Vagina (tissue), 2 donors: Measurements from ENCODE around the gene LRRC17. TPM values are rescaled to one million over a fixed set of nuclear protein-coding genes. Genes with fewer than 3 reads are reported as not detected.

Experiments used
- DNase-seq, 2 donors: peaks; one replicate each; pipeline ENCODE4 v3.0.0-alpha.2; 2017; ENCODE audit errors: extremely low spot score in 2 of 2
- H3K27ac ChIP-seq: fragments of 200-600 bp; sonication (generic); one replicate; pipeline ENCODE4 v1.5.1; 2019
- H3K27me3 ChIP-seq: fragments of 200-600 bp; sonication (generic); one replicate; pipeline ENCODE4 v1.5.1; 2019
- H3K36me3 ChIP-seq, 2 donors: fragments of 200-600 bp; sonication (generic); one replicate each; pipeline ENCODE4 v1.5.1; 2017 to 2019
- H3K4me1 ChIP-seq: fragments of 200-600 bp; sonication (generic); one replicate; pipeline ENCODE4 v1.5.1; 2019
- H3K4me3 ChIP-seq, 2 donors: fragments of 200-600 bp; sonication (generic); 1 replicate in 1 of 2; 2 replicates in 1 of 2; pipeline ENCODE4 v1.5.1; 2016 to 2019
- H3K9me3 ChIP-seq: fragments of 200-600 bp; sonication (generic); one replicate; pipeline ENCODE4 v1.5.1; 2019
- CTCF ChIP-seq, 3 experiments: fragments of 450-650 bp in 2 of 3; fragments of 200-600 bp in 1 of 3; sonication (generic) in 1 of 3; IDR thresholded peaks; one replicate each; pipeline ENCODE4 v1.5.1; 2017 to 2019; ENCODE audit warnings: antibody characterized with exemption in 3 of 3, mild to moderate bottlenecking in 2 of 3, moderate library complexity in 2 of 3
- POLR2A ChIP-seq, 2 donors: fragments of 450-650 bp; IDR thresholded peaks; one replicate each; pipeline ENCODE4 v1.6.1; 2017; ENCODE audit warnings: antibody characterized with exemption in 2 of 2, mild to moderate bottlenecking in 2 of 2, moderate library complexity in 2 of 2
- POLR2AphosphoS5 ChIP-seq, 2 donors: sonication (generic); formaldehyde crosslinking; IDR thresholded peaks; one replicate each; pipeline ENCODE4 v1.9.0; 2017; ENCODE audit warnings: antibody characterized with exemption in 2 of 2, mild to moderate bottlenecking in 2 of 2, low read depth in 1 of 2; ENCODE audit not compliant: insufficient read depth in 1 of 2
- intact Hi-C: fragments of 100-400 bp; cut with DNase I; formaldehyde crosslinking; loops from one replicate; pipeline ENCODE4 v1.15.1; 2023
- total RNA-seq: library from RNA; depleted of rRNA; stranded (reverse); fragments of >200 nt; gene quantifications from one replicate; pipeline ENCODE4 v1.2.3, GENCODE V29; 2016

The LRRC17 gene
- total RNA-seq, 1 donor from 2014 or later, result 2.9 TPM

- Histone ChIP-seq H3K4me3 (no peak overlapping the region), H3K36me3 (no peaks in the 10 kb centered on the region), H3K4me1 (no peaks in the 10 kb centered on the region), H3K27ac (no peak overlapping the region), H3K9me3 (no peaks in the 10 kb centered on the region), H3K27me3 (no peaks in the 10 kb centered on the region)
- TF ChIP-seq POLR2AphosphoS5 (IDR thresholded peaks at IDR 0.05; ENCODE audit: insufficient read depth in 1 of 2, low read depth in 1 of 2), result no peak
- no peak for TF ChIP-seq POLR2A (IDR thresholded peaks at IDR 0.05)
- no peak for TF ChIP-seq CTCF (IDR thresholded peaks at IDR 0.05)
- intact Hi-C loops, result no loop called here
- no peak for DNase-seq
These were observed 13.4 kb downstream of the LRRC17 start for GRCh38 chr7:102925976-102926782.

GRCh38 chr7:102926783-102927140 is 14.0 kb downstream of the LRRC17 start:
- Histone ChIP-seq H3K36me3 (no peaks in the 10 kb centered on the region), H3K4me1 (no peaks in the 10 kb centered on the region), H3K27ac (no peak overlapping the region), H3K4me3 (no peak overlapping the region), H3K27me3 (no peaks in the 10 kb centered on the region), H3K9me3 (no peaks in the 10 kb centered on the region)
- TF ChIP-seq POLR2A (IDR thresholded peaks at IDR 0.05), result no peak
- no peak for TF ChIP-seq POLR2AphosphoS5 (IDR thresholded peaks at IDR 0.05; ENCODE audit: insufficient read depth in 1 of 2, low read depth in 1 of 2)
- no peak for TF ChIP-seq CTCF (IDR thresholded peaks at IDR 0.05)
- intact Hi-C loops, result no loop called here
- no peak for DNase-seq

GRCh38 chr7:102927312-102927933 is 14.6 kb downstream of the LRRC17 start:
- intact Hi-C loops, result no loop called here
- Histone ChIP-seq H3K27ac (no peak overlapping the region), H3K27me3 (no peaks in the 10 kb centered on the region), H3K9me3 (no peaks in the 10 kb centered on the region), H3K36me3 (no peaks in the 10 kb centered on the region), H3K4me1 (no peaks in the 10 kb centered on the region), H3K4me3 (no peak overlapping the region)
- TF ChIP-seq POLR2A (IDR thresholded peaks at IDR 0.05) (no peak), CTCF (IDR thresholded peaks at IDR 0.05) (no peak), POLR2AphosphoS5 (IDR thresholded peaks at IDR 0.05; ENCODE audit: insufficient read depth in 1 of 2, low read depth in 1 of 2) (no peak)
- DNase-seq, result no peak

GRCh38 chr7:102931757-102932156 is 19.0 kb downstream of the LRRC17 start:
- TF ChIP-seq CTCF (IDR thresholded peaks at IDR 0.05) (no peak), POLR2A (IDR thresholded peaks at IDR 0.05) (no peak), POLR2AphosphoS5 (IDR thresholded peaks at IDR 0.05; ENCODE audit: insufficient read depth in 1 of 2, low read depth in 1 of 2) (no peak)
- intact Hi-C loops, result no loop called here

GRCh38 chr7:102933763-102934162 is 21.0 kb downstream of the LRRC17 start:
- H3K4me3 ChIP-seq, result peak overlapping the region in 1 of 2 donors; percentile 14
- peaks cover 20% of the 10 kb centered on the region for H3K4me1 ChIP-seq
- peak in 1 of 2 donors; percentile 93 for DNase-seq
- H3K9me3 ChIP-seq, result no peaks in the 10 kb centered on the region
- no peak for TF ChIP-seq POLR2A (IDR thresholded peaks at IDR 0.05)
- peak; percentile 37 to 76 for TF ChIP-seq POLR2AphosphoS5 (IDR thresholded peaks at IDR 0.05; ENCODE audit: insufficient read depth in 1 of 2, low read depth in 1 of 2)
- intact Hi-C loops, result no loop called here
- no peaks in the 10 kb centered on the region for H3K36me3 ChIP-seq
- H3K27ac ChIP-seq, result peak overlapping the region; percentile 77
- H3K27me3 ChIP-seq, result no peaks in the 10 kb centered on the region

More at GRCh38 chr7:102931757-102932156, 19.0 kb downstream of the LRRC17 start:
- Histone ChIP-seq H3K9me3 (no peaks in the 10 kb centered on the region), H3K4me1 (peaks cover 20% of the 10 kb centered on the region), H3K4me3 (no peak overlapping the region), H3K27ac (no peak overlapping the region), H3K36me3 (no peaks in the 10 kb centered on the region), H3K27me3 (no peaks in the 10 kb centered on the region)
- no peak for DNase-seq
